DOHH2 (cell line): ENCODE data around the gene LTB4R.

ENCODE experiments used
- EZH2phosphoT487 ChIP-seq: fragments of 200-600 bp; sonication (generic); IDR thresholded peaks from 2 replicates; pipeline ENCODE4 v1.6.1; 2017; ENCODE audit warnings: borderline replicate concordance, mild to moderate bottlenecking, antibody characterized with exemption, low read length, moderate library complexity, mixed read lengths
- TF ChIP-seq, protein P1 (sequence below): fragments of 200-600 bp; sonication (generic); IDR thresholded peaks from one replicate; pipeline ENCODE4 v1.5.1; 2014; ENCODE audit warnings: antibody characterized with exemption, mild to moderate bottlenecking, low read depth, low read length; ENCODE audit not compliant: poor library complexity, severe bottlenecking

DNA sequence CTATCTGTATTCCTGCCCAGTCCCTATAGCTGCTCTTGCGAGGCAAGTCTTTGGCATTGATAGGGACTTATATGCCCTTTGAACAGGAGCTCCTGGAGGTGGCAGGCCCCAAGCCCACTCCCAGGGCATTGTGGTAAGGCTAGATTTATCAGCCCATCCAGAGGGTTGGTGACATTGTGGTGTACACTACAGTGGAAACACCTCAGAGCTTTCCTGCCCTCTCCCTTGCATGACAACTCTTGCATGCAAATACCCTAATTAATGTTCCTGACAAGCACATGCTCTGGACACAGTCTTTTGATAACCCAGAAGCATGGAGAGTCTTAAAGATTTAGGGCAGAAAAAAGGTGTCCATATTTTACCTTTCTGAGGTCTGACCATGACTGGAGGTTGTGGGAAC is 29.3 kb downstream of the LTB4R start:
- TF ChIP-seq, protein P1, sequence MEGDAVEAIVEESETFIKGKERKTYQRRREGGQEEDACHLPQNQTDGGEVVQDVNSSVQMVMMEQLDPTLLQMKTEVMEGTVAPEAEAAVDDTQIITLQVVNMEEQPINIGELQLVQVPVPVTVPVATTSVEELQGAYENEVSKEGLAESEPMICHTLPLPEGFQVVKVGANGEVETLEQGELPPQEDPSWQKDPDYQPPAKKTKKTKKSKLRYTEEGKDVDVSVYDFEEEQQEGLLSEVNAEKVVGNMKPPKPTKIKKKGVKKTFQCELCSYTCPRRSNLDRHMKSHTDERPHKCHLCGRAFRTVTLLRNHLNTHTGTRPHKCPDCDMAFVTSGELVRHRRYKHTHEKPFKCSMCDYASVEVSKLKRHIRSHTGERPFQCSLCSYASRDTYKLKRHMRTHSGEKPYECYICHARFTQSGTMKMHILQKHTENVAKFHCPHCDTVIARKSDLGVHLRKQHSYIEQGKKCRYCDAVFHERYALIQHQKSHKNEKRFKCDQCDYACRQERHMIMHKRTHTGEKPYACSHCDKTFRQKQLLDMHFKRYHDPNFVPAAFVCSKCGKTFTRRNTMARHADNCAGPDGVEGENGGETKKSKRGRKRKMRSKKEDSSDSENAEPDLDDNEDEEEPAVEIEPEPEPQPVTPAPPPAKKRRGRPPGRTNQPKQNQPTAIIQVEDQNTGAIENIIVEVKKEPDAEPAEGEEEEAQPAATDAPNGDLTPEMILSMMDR, result no peak
- TF ChIP-seq EZH2phosphoT487, result no peak
